ENCODE measurements around the gene U2AF2. TPM values are rescaled to one million over a fixed set of nuclear protein-coding genes. Genes with fewer than 3 reads are reported as not detected.

The U2AF2 gene
- total and polyA plus RNA-seq, 2 experiments from 2014 or later: 22.4 to 150 TPM

DNA sequence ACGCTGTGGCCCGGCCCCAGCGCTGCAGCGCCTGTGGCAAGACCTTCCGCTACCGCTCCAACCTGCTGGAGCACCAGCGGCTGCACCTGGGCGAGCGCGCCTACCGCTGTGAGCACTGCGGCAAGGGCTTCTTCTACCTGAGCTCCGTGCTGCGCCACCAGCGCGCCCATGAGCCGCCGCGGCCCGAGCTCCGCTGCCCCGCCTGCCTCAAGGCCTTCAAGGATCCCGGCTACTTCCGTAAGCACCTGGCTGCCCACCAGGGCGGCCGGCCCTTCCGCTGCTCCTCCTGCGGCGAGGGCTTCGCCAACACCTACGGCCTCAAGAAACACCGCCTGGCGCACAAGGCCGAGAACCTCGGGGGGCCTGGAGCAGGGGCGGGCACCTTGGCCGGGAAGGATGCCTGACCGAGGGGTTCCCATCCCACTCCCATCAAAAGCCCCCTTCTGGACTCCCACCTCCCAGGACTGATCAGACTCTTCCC, 38.4 kb upstream of the U2AF2 start:
- H2AFZ ChIP-seq: no peak overlapping the region
- H3K9me3 ChIP-seq (ENCODE audit: low read depth): no peaks in the 10 kb centered on the region
- H3K9me2 ChIP-seq (ENCODE audit: insufficient read depth): no peaks in the 10 kb centered on the region
- no peak overlapping the region for H3K4me2 ChIP-seq (ENCODE audit: unreplicated experiment)
- no peaks in the 10 kb centered on the region for H4K20me1 ChIP-seq (ENCODE audit: insufficient read depth)
- H3K27me3 ChIP-seq (replicated peaks; ENCODE audit: insufficient read depth): no peaks in the 10 kb centered on the region
- no peaks in the 10 kb centered on the region for H3K4me1 ChIP-seq (ENCODE audit: insufficient read depth)
- H3K4me3 ChIP-seq: no peak overlapping the region
- no peak overlapping the region for H3K9ac ChIP-seq
- TF ChIP-seq EZH2 (IDR thresholded peaks at IDR 0.05; ENCODE audit: insufficient read depth, poor library complexity, severe bottlenecking) (no peak), EZH2phosphoT487 (IDR thresholded peaks at IDR 0.05; ENCODE audit: insufficient read depth, low read depth) (no peak)
- H3K36me3 ChIP-seq (ENCODE audit: low read depth): no peaks in the 10 kb centered on the region; the same call in 1 of the 2 replicates
- in situ Hi-C loops (cut with MboI): no loop called here
- WGBS, 2 experiments (ENCODE audit: low coverage in 1 of 2, low lambda C conversion rate in 2 of 2, missing lambda C conversion rate in 2 of 2): 95 to 96% methylated on average over 35 to 38 of the region's 38 CpGs
- peaks cover 8% of the 10 kb centered on the region; the same call in 1 of the 2 replicates for H3F3A ChIP-seq (ENCODE audit: insufficient read depth)
- H3K27ac ChIP-seq: no peak overlapping the region
- peaks cover 17% of the 10 kb centered on the region for H3K79me2 ChIP-seq (ENCODE audit: insufficient read depth)
- DNase-seq: no peak

DNA sequence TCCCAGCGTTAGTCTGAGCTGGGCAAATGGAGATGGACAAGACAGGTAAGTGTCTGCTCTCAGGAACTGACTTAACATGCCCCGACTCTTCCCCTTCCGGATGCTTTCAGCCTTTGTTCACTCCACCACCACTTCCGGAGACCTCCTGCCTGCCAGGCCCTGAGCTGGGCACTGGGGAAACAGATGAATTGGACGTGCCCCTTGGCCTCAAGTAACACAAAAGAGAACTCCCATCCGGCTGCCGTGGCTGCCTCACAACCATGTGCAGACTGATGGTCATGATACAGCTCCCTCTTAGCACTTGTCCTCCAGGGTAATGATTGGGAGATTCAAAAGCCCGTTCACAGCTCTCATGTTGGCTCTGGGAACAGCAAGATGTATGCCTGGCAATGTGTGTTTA, 37.4 kb upstream of the U2AF2 start:
- no peak overlapping the region for H3K4me2 ChIP-seq (ENCODE audit: unreplicated experiment)
- H3K4me3 ChIP-seq: no peak overlapping the region
- H3K27me3 ChIP-seq (replicated peaks; ENCODE audit: insufficient read depth): no peaks in the 10 kb centered on the region
- H3K27ac ChIP-seq: no peak overlapping the region
- no peak overlapping the region for H3K9ac ChIP-seq
- no peaks in the 10 kb centered on the region; the same call in 1 of the 2 replicates for H3K36me3 ChIP-seq (ENCODE audit: low read depth)
- no peak overlapping the region for H2AFZ ChIP-seq
- in situ Hi-C loops (cut with MboI): no loop called here
- no peaks in the 10 kb centered on the region for H3K4me1 ChIP-seq (ENCODE audit: insufficient read depth)
- TF ChIP-seq EZH2 (IDR thresholded peaks at IDR 0.05; ENCODE audit: insufficient read depth, poor library complexity, severe bottlenecking): no peak
- no peak for TF ChIP-seq EZH2phosphoT487 (IDR thresholded peaks at IDR 0.05; ENCODE audit: insufficient read depth, low read depth)
- 87 to 88% methylated on average over 8 of the region's 8 CpGs for WGBS, 2 experiments (ENCODE audit: low coverage in 1 of 2, low lambda C conversion rate in 2 of 2, missing lambda C conversion rate in 2 of 2)
- no peak for DNase-seq
- H3F3A ChIP-seq (ENCODE audit: insufficient read depth): peaks cover 8% of the 10 kb centered on the region; the same call in 1 of the 2 replicates
- peaks cover 7% of the 10 kb centered on the region; the same call in 1 of the 2 replicates for H3K79me2 ChIP-seq (ENCODE audit: insufficient read depth)
- no peaks in the 10 kb centered on the region for H4K20me1 ChIP-seq (ENCODE audit: insufficient read depth)
- H3K9me3 ChIP-seq (ENCODE audit: low read depth): no peaks in the 10 kb centered on the region
- H3K9me2 ChIP-seq (ENCODE audit: insufficient read depth): no peaks in the 10 kb centered on the region

DNA sequence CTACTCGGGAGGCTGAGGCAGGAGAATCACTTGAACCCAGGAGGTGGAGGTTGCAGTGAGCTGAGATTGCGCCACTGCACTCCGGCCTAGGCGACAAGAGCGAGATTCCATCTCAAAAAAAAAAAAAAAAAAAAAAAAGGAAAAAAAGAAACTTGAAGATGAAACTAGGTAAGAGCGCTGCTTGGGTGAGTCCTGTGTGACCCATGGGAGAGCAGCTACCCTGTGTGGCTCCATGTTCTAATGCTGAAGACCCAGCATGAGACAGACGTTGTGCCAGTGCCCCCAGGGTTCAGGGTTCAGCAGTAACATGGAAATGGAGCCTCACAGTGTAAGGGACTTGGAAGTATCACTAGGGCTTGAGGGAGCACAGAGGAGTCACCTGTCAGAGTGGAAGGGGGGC, 36.4 kb upstream of the U2AF2 start:
- in situ Hi-C loops (cut with MboI): no loop called here
- WGBS, 2 experiments (ENCODE audit: low coverage in 1 of 2, low lambda C conversion rate in 2 of 2, missing lambda C conversion rate in 2 of 2): 87 to 98% methylated on average over 3 to 7 of the region's 7 CpGs
- H3K27me3 ChIP-seq (replicated peaks; ENCODE audit: insufficient read depth): no peaks in the 10 kb centered on the region

DNA sequence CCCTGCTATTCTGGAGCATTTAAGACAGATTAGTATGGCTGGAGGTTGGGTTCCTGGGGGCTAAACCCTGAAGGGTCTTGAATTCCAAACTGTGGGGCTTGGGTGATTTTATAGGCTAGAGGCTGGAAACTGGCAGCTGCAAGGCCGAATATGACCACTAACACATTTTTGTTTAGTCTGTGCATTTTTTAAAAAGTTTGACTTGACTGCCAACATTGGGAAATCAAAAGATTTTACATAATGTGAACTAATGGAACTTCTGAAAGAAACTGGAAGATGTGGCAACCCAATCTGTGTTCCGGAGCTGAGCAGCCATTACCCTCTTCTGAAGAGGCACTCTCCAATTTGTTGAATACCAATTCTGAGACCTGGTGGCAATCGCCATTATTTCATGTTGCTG, 35.5 kb upstream of the U2AF2 start:
- Histone ChIP-seq H3K4me3 (no peak overlapping the region), H3K9me3 (ENCODE audit: low read depth) (no peaks in the 10 kb centered on the region), H3K79me2 (ENCODE audit: insufficient read depth) (0 out of 2 replicates have a peak, but pooled peaks cover 8% of the 10 kb centered on the region), H4K20me1 (ENCODE audit: insufficient read depth) (no peaks in the 10 kb centered on the region), H3K9ac (no peak overlapping the region), H3F3A (ENCODE audit: insufficient read depth) (peaks cover 13% of the 10 kb centered on the region; the same call in 1 of the 2 replicates), H2AFZ (no peak overlapping the region), H3K9me2 (ENCODE audit: insufficient read depth) (no peaks in the 10 kb centered on the region), H3K27ac (no peak overlapping the region), H3K36me3 (ENCODE audit: low read depth) (no peaks in the 10 kb centered on the region; the same call in 1 of the 2 replicates), H3K4me2 (ENCODE audit: unreplicated experiment) (no peak overlapping the region), H3K27me3 (replicated peaks; ENCODE audit: insufficient read depth) (no peaks in the 10 kb centered on the region), H3K4me1 (ENCODE audit: insufficient read depth) (no peaks in the 10 kb centered on the region)
- in situ Hi-C loops (cut with MboI): no loop called here
- peak; percentile 59 for DNase-seq
- WGBS, 2 experiments (ENCODE audit: low coverage in 1 of 2, low lambda C conversion rate in 2 of 2, missing lambda C conversion rate in 2 of 2): 25 to 27% methylated on average over 3 of the region's 3 CpGs
- TF ChIP-seq EZH2phosphoT487 (IDR thresholded peaks at IDR 0.05; ENCODE audit: insufficient read depth, low read depth): no peak

More for the DNA sequence above, 36.4 kb upstream of the U2AF2 start:
- H3K4me1 ChIP-seq (ENCODE audit: insufficient read depth): no peaks in the 10 kb centered on the region
- no peak overlapping the region for H3K4me3 ChIP-seq
- H3K4me2 ChIP-seq (ENCODE audit: unreplicated experiment): no peak overlapping the region
- no peak for TF ChIP-seq EZH2phosphoT487 (IDR thresholded peaks at IDR 0.05; ENCODE audit: insufficient read depth, low read depth)
- no peak for TF ChIP-seq EZH2 (IDR thresholded peaks at IDR 0.05; ENCODE audit: insufficient read depth, poor library complexity, severe bottlenecking)
- H4K20me1 ChIP-seq (ENCODE audit: insufficient read depth): no peaks in the 10 kb centered on the region
- H3K36me3 ChIP-seq (ENCODE audit: low read depth): no peaks in the 10 kb centered on the region; the same call in 1 of the 2 replicates
- DNase-seq: no peak
- peaks cover 11% of the 10 kb centered on the region; the same call in 1 of the 2 replicates for H3F3A ChIP-seq (ENCODE audit: insufficient read depth)
- H3K9me2 ChIP-seq (ENCODE audit: insufficient read depth): no peaks in the 10 kb centered on the region
- 0 out of 2 replicates have a peak, but pooled peaks cover 3% of the 10 kb centered on the region for H3K79me2 ChIP-seq (ENCODE audit: insufficient read depth)
- no peak overlapping the region for H3K9ac ChIP-seq
- H2AFZ ChIP-seq: no peak overlapping the region
- H3K27ac ChIP-seq: no peak overlapping the region
- H3K9me3 ChIP-seq (ENCODE audit: low read depth): no peaks in the 10 kb centered on the region

Measured in GM23248 (cell line).